ENCODE measurements around the gene FXYD6.

FXYD6 gene

DNA sequence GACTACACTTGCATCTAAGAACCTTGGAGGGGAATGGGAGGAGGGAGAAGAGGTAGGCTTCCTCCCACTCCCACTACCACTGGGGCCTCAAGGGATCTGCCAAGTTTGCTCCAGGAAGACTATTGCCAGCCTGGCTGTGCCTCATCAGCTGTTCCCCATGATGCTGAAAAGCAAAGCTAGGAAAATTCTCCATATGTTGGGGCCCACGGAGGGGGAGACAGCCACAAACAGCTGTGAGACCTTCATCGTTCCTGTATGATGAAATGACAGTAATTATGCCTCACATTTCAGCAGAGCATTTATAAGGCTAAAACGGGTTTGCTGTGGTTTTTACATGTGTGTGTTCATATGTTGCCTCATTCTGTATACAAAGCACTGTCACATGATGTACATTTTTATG, 86.2 kb downstream of the FXYD6 start:
- no peak for DNase-seq (ENCODE audit: low read depth, low spot score)
- no CpG with 5 or more reads among the region's 3 CpGs for WGBS (ENCODE audit: insufficient coverage, insufficient read length)
- peaks cover 10% of the 10 kb centered on the region; the same call in 1 of the 2 replicates for H3K27me3 ChIP-seq (ENCODE audit: control insufficient read depth, insufficient read depth, low read length)
- 0 out of 2 replicates have a peak, but pooled peaks cover 3% of the 10 kb centered on the region for H3K4me1 ChIP-seq (ENCODE audit: control insufficient read depth, insufficient read depth, low read length)
- no peak overlapping the region for H3K27ac ChIP-seq (ENCODE audit: low read length)
- H3K9me3 ChIP-seq (ENCODE audit: control insufficient read depth, insufficient read depth, low read length), result no peaks in the 10 kb centered on the region
- H3K36me3 ChIP-seq (ENCODE audit: control insufficient read depth, insufficient read depth, low read length), result no peaks in the 10 kb centered on the region
- H3K4me3 ChIP-seq (ENCODE audit: low read length), result no peak overlapping the region

DNA sequence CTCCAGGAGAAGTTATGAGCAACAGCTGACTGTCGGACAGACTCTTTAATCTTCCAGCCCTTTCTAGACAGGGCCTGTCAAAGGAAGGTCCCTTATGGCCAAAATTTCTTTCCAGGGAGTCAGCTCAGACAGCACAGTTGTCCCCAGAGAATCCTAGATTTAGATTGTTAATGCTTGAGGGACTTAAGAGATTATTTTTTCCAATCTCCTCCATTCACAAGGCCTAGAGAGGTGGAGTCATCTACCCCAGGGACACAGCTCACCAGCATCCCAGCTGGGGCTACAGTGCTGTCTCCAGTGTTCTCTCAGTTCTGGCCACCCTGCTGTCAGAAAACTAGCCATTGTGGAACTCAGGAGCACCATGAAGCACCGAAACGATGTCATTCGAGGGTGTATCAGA, 87.2 kb downstream of the FXYD6 start:
- no peak for DNase-seq (ENCODE audit: low read depth, low spot score)
- H3K9me3 ChIP-seq (ENCODE audit: control insufficient read depth, insufficient read depth, low read length), result no peaks in the 10 kb centered on the region
- no peaks in the 10 kb centered on the region for H3K36me3 ChIP-seq (ENCODE audit: control insufficient read depth, insufficient read depth, low read length)
- no peak overlapping the region for H3K27ac ChIP-seq (ENCODE audit: low read length)
- no peak overlapping the region for H3K4me3 ChIP-seq (ENCODE audit: low read length)
- WGBS (ENCODE audit: insufficient coverage, insufficient read length), result no CpG with 5 or more reads among the region's 4 CpGs
- H3K4me1 ChIP-seq (ENCODE audit: control insufficient read depth, insufficient read depth, low read length), result no peaks in the 10 kb centered on the region
- no peaks in the 10 kb centered on the region for H3K27me3 ChIP-seq (ENCODE audit: control insufficient read depth, insufficient read depth, low read length)

All from iPS DF 6.9 (cell line).